ENCODE results near the gene UPF2. TPM values are rescaled to one million over a fixed set of nuclear protein-coding genes. Genes with fewer than 3 reads are reported as not detected.

Gene UPF2
- total and polyA plus RNA-seq, 4 donors, result 6.6 to 19.6 (median 16.4) TPM

DNA sequence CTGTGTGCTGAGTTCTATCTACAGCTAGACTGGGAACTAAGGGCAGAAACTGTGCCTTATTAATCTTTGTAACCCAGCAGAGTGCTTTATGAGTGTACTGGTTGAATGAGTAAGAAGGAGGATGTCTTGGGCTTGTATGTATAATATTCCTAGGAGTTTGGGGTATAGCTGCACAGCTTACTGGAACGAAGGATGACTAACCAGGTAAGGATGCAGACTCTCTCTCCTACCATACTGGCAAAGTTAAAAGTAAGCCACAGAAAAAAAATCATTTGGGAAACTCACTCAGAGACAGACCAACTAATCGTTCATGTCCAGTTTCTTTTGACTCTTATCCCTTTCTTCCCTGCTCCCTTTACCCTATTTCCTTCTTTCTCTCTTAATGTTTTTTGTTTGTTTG lies 24.7 kb upstream of the UPF2 start:
- no peaks in the 10 kb centered on the region for H3K27me3 ChIP-seq (ENCODE audit: control insufficient read depth in 4 of 4, insufficient read depth in 4 of 4, low read length in 3 of 4)
- 80% methylated on average over 2 of the region's 2 CpGs for whole genome bisulfite sequencing
- TF ChIP-seq RXRA (IDR thresholded peaks at IDR 0.05), result no peak
- TF ChIP-seq NR2F2 (IDR thresholded peaks at IDR 0.05), result no peak
- TF ChIP-seq, protein P1, sequence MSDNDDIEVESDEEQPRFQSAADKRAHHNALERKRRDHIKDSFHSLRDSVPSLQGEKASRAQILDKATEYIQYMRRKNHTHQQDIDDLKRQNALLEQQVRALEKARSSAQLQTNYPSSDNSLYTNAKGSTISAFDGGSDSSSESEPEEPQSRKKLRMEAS (IDR thresholded peaks at IDR 0.05), result no peak
- TF ChIP-seq HNF4G (IDR thresholded peaks at IDR 0.05), result no peak
- TF ChIP-seq, protein P2, sequence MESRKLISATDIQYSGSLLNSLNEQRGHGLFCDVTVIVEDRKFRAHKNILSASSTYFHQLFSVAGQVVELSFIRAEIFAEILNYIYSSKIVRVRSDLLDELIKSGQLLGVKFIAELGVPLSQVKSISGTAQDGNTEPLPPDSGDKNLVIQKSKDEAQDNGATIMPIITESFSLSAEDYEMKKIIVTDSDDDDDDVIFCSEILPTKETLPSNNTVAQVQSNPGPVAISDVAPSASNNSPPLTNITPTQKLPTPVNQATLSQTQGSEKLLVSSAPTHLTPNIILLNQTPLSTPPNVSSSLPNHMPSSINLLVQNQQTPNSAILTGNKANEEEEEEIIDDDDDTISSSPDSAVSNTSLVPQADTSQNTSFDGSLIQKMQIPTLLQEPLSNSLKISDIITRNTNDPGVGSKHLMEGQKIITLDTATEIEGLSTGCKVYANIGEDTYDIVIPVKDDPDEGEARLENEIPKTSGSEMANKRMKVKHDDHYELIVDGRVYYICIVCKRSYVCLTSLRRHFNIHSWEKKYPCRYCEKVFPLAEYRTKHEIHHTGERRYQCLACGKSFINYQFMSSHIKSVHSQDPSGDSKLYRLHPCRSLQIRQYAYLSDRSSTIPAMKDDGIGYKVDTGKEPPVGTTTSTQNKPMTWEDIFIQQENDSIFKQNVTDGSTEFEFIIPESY (IDR thresholded peaks at IDR 0.05), result no peak
- TF ChIP-seq SP1 (IDR thresholded peaks at IDR 0.05), result no peak
- no peak for TF ChIP-seq EGR1 (IDR thresholded peaks at IDR 0.05; ENCODE audit: low read depth in 2 of 2)
- TF ChIP-seq FOXA1 (IDR thresholded peaks at IDR 0.05), result no peak
- no peak for TF ChIP-seq RAD21 (IDR thresholded peaks at IDR 0.05)
- no peak for TF ChIP-seq ATF3 (IDR thresholded peaks at IDR 0.05)

DNA sequence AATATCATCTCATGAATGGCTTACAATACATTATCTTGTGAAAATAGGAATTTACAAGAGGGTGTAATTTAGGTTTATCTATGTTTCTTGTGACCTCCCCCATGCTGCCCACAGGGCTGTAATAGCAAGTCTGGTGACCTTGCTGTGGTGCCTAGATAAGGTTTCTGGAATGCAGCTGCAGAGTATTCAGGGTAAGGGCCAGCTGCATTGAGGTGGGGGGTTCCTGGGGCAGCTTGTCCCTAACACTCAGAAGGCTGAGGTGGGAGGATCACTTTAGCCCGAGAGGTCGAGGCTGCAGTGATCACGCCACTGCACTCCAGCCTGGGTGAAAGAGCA lies 20.8 kb upstream of the UPF2 start:
- no peaks in the 10 kb centered on the region for H3K9me3 ChIP-seq (ENCODE audit: control insufficient read depth in 4 of 4, low read length in 3 of 4)
- H3K4me1 ChIP-seq (ENCODE audit: control insufficient read depth in 4 of 4, insufficient read depth in 4 of 4, low read length in 3 of 4), result peaks cover 0 to 6% (median 0%) of the 10 kb centered on the region in 4 donors
- no peak overlapping the region for H3K9ac ChIP-seq (ENCODE audit: low read depth in 1 of 2, low read length in 2 of 2)
- 87% methylated on average over 3 of the region's 3 CpGs for WGBS
- no peaks in the 10 kb centered on the region for H3K36me3 ChIP-seq (ENCODE audit: control insufficient read depth in 4 of 4, insufficient read depth in 3 of 4, low read depth in 1 of 4, low read length in 3 of 4)
- TF ChIP-seq EGR1 (IDR thresholded peaks at IDR 0.05; ENCODE audit: low read depth in 2 of 2), result no peak
- TF ChIP-seq ATF3 (IDR thresholded peaks at IDR 0.05), result no peak
- TF ChIP-seq HNF4G (IDR thresholded peaks at IDR 0.05), result no peak
- TF ChIP-seq SP1 (IDR thresholded peaks at IDR 0.05), result no peak
- no peak for TF ChIP-seq RXRA (IDR thresholded peaks at IDR 0.05)
- no peak for TF ChIP-seq NR2F2 (IDR thresholded peaks at IDR 0.05)
- TF ChIP-seq, protein P1 (IDR thresholded peaks at IDR 0.05), result no peak
- TF ChIP-seq HNF4A (conservative IDR thresholded peaks at IDR 0.05), result no peak
- TF ChIP-seq, protein P3, sequence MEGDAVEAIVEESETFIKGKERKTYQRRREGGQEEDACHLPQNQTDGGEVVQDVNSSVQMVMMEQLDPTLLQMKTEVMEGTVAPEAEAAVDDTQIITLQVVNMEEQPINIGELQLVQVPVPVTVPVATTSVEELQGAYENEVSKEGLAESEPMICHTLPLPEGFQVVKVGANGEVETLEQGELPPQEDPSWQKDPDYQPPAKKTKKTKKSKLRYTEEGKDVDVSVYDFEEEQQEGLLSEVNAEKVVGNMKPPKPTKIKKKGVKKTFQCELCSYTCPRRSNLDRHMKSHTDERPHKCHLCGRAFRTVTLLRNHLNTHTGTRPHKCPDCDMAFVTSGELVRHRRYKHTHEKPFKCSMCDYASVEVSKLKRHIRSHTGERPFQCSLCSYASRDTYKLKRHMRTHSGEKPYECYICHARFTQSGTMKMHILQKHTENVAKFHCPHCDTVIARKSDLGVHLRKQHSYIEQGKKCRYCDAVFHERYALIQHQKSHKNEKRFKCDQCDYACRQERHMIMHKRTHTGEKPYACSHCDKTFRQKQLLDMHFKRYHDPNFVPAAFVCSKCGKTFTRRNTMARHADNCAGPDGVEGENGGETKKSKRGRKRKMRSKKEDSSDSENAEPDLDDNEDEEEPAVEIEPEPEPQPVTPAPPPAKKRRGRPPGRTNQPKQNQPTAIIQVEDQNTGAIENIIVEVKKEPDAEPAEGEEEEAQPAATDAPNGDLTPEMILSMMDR (IDR thresholded peaks at IDR 0.05; ENCODE audit: low read depth, low read length, missing input control), result no peak
- TF ChIP-seq, protein P2 (IDR thresholded peaks at IDR 0.05), result no peak
- DNase-seq (ENCODE audit: low spot score), result peak; percentile 51
- no peak overlapping the region for H3K4me3 ChIP-seq (ENCODE audit: low read depth in 1 of 3, low read length in 3 of 3)
- no peaks in the 10 kb centered on the region for H3K27me3 ChIP-seq (ENCODE audit: control insufficient read depth in 4 of 4, insufficient read depth in 4 of 4, low read length in 3 of 4)
- H3K27ac ChIP-seq (ENCODE audit: low read depth in 1 of 2, low read length in 2 of 2), result no peak overlapping the region

More for the DNA sequence above, 24.7 kb upstream of the UPF2 start:
- H3K4me3 ChIP-seq (ENCODE audit: low read depth in 1 of 3, low read length in 3 of 3), result no peak overlapping the region
- no peak overlapping the region for H3K9ac ChIP-seq (ENCODE audit: low read depth in 1 of 2, low read length in 2 of 2)
- no peak for DNase-seq (ENCODE audit: low spot score)
- peaks cover 0 to 18% (median 10%) of the 10 kb centered on the region in 4 donors for H3K4me1 ChIP-seq (ENCODE audit: control insufficient read depth in 4 of 4, insufficient read depth in 4 of 4, low read length in 3 of 4)
- no peaks in the 10 kb centered on the region for H3K9me3 ChIP-seq (ENCODE audit: control insufficient read depth in 4 of 4, low read length in 3 of 4)
- no peak overlapping the region for H3K27ac ChIP-seq (ENCODE audit: low read depth in 1 of 2, low read length in 2 of 2)
- H3K36me3 ChIP-seq (ENCODE audit: control insufficient read depth in 4 of 4, insufficient read depth in 3 of 4, low read depth in 1 of 4, low read length in 3 of 4), result no peaks in the 10 kb centered on the region
